ENCODE data around the gene SLC38A3.

- TF ChIP-seq CTCF (IDR thresholded peaks at IDR 0.05) (no peak), POLR2A (IDR thresholded peaks at IDR 0.05) (no peak)
Observed at GRCh38 chr3:50169858-50170257, 35.2 kb upstream of the SLC38A3 start.

All from uterus (tissue), 2 donors.